ENCODE data around the gene ACTR3. TPM values are rescaled to one million over a fixed set of nuclear protein-coding genes. Genes with fewer than 3 reads are reported as not detected.
"Not testable (repeated sequence)": the region's sequence is repeated elsewhere in the genome, so short reads cannot be mapped to it uniquely, and the experiment has no call there.

The ACTR3 gene
- total and polyA plus RNA-seq, 11 donors, result 15.3 to 238 (median 115) TPM

DNA sequence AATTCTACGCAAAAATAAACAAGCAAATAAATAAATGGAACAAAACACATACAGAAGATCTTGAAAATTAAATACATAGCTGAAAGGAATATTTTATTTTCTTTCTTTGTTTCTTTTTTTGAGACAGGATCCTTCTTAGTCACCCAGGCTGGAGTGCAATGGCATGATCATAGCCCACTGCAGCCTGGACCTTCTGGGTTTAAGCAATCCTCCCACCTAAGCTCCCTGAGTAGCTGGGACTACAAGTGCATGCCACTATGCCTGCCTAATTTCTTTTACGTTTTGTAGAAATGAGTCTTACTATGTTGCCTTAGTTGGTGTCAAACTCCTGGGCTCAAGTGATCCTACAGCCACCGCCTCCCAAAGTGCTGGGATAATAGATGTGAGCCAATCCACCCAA, 44.6 kb upstream of the ACTR3 start:
- no peaks in the 10 kb centered on the region for H3K27me3 ChIP-seq
- no peak overlapping the region for H3K27ac ChIP-seq
- 57 to 88% (median 70%) methylated on average over 3 of the region's 3 CpGs for WGBS, 4 donors
- ATAC-seq (no peak), DNase-seq (no peak)
- TF ChIP-seq POLR2A (IDR thresholded peaks at IDR 0.05) (no peak), CTCF (IDR thresholded peaks at IDR 0.05) (no peak)
- no peaks in the 10 kb centered on the region for H3K9me3 ChIP-seq
- no peaks in the 10 kb centered on the region for H3K4me1 ChIP-seq
- H3K36me3 ChIP-seq, result no peaks in the 10 kb centered on the region
- no peak overlapping the region for H3K4me3 ChIP-seq
- intact Hi-C loops (cut with DNase I), result no loop called here

DNA sequence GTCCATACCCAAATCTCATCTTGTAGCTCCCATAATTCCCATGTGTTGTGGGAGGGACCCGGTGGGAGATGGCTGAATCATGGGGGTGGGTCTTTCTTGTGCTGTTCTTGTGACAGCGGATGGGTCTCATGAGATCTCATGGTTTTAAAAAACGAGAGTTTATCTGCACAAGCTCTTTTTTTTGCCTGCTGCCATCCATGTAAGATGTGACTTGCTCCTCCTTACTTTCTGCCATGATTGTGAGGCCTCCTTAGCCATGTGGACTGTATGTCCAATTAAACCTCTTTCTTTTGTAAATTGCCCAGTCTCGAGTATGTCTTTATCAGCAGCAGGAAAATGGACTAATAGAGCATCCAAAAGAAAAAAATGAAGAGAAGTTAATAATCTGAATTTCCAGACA, 44.1 kb upstream of the ACTR3 start:
- H3K36me3 ChIP-seq; DNase-seq; ATAC-seq; H3K4me3 ChIP-seq; intact Hi-C loops (cut with DNase I); H3K4me1 ChIP-seq; H3K27me3 ChIP-seq; H3K9me3 ChIP-seq; H3K27ac ChIP-seq: not testable (repeated sequence)
- WGBS, 4 donors, result 72 to 84% (median 76%) methylated on average over 4 of the region's 4 CpGs

GRCh38 chr2:113846429-113846828, 43.5 kb upstream of the ACTR3 start:
- Histone ChIP-seq H3K4me3 (no peak overlapping the region), H3K9me3 (no peaks in the 10 kb centered on the region), H3K36me3 (no peaks in the 10 kb centered on the region), H3K27me3 (no peaks in the 10 kb centered on the region), H3K27ac (no peak overlapping the region), H3K4me1 (peaks cover 0 to 5% (median 0%) of the 10 kb centered on the region in 12 donors)
- DNase-seq (no peak), ATAC-seq (no peak)
- WGBS, 4 donors, result 65 to 77% (median 72%) methylated on average over 2 of the region's 2 CpGs
- no peak for TF ChIP-seq POLR2A (IDR thresholded peaks at IDR 0.05)
- no peak for TF ChIP-seq CTCF (IDR thresholded peaks at IDR 0.05)
- intact Hi-C loops (cut with DNase I), result no loop called here

DNA sequence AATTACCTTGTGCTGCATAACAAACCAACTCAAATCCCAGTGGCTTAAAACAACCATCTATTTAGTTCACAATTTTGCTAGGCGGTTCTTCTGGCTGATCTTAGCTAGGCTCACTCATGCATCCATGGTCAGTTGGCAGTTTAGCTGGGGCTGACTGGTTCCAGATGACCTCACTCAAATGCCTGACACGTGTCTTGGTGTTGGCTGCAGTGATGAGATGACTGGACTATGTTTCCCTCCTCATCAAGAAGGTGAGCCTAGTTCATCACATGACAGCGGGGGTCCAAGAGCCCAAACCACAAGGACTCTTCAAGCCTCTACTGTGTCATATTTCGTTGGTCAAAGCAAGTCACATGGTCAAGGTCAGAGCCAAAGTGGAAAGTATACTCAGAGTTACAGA, 42.7 kb upstream of the ACTR3 start:
- DNase-seq (peak in 1 of 5 donors; percentile 9), ATAC-seq (peak in 2 of 4 donors; percentile 26 to 58)
- H3K9me3 ChIP-seq, result no peaks in the 10 kb centered on the region
- H3K27me3 ChIP-seq, result no peaks in the 10 kb centered on the region
- peaks cover 0 to 8% (median 0%) of the 10 kb centered on the region in 12 donors for H3K4me1 ChIP-seq
- H3K27ac ChIP-seq, result no peak overlapping the region
- TF ChIP-seq CTCF (IDR thresholded peaks at IDR 0.05), result no peak
- TF ChIP-seq POLR2A (IDR thresholded peaks at IDR 0.05), result no peak
- 65 to 72% (median 67%) methylated on average over 4 of the region's 4 CpGs for WGBS, 4 donors
- intact Hi-C loops (cut with DNase I), result no loop called here
- no peak overlapping the region for H3K4me3 ChIP-seq
- no peaks in the 10 kb centered on the region for H3K36me3 ChIP-seq

GRCh38 chr2:113848758-113849415, 41.0 kb upstream of the ACTR3 start:
- ATAC-seq (no peak), DNase-seq (no peak)
- no peak for TF ChIP-seq POLR2A (IDR thresholded peaks at IDR 0.05)
- TF ChIP-seq CTCF (IDR thresholded peaks at IDR 0.05), result no peak
- Histone ChIP-seq H3K4me1 (peaks cover 0 to 8% (median 0%) of the 10 kb centered on the region in 12 donors), H3K27ac (no peak overlapping the region), H3K27me3 (no peaks in the 10 kb centered on the region), H3K9me3 (no peaks in the 10 kb centered on the region), H3K4me3 (no peak overlapping the region), H3K36me3 (no peaks in the 10 kb centered on the region)
- intact Hi-C loops (cut with DNase I), result no loop called here
- 82 to 87% (median 85%) methylated on average over 6 of the region's 6 CpGs for WGBS, 4 donors

Measured in heart left ventricle (tissue), 16 donors.